ENCODE data around the gene SGCE.

The SGCE gene

DNA sequence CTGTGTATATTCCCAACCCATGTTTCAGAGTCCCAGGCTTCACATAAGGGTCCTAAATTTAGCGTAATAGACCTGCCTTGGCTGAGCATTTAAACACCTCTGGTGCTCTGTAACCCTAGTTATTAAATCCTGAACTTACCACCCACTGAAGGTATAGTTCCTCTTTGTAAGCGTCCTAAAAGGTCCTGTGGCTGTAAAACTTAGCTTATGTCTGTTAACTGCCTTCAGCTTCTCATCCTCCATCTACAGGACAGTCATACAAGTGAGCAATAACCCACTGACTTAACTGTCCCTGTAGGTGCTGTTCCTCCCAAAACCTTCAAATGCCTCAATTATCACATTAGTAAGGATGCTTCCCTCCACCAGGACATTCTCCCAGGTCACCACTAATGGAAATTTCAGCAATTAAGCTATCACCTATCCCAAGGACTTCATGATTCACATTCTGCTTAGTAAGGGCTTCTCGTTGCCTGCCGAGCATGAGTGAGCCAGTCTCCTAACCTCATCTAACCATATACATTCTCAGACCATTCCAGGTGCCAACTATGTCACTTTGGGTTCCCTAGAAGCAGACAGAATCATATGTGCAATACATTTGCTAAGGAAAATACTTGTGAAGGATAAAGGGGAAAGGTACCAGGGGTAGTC, 90.6 kb downstream of the SGCE start:
- no peak for DNase-seq

DNA sequence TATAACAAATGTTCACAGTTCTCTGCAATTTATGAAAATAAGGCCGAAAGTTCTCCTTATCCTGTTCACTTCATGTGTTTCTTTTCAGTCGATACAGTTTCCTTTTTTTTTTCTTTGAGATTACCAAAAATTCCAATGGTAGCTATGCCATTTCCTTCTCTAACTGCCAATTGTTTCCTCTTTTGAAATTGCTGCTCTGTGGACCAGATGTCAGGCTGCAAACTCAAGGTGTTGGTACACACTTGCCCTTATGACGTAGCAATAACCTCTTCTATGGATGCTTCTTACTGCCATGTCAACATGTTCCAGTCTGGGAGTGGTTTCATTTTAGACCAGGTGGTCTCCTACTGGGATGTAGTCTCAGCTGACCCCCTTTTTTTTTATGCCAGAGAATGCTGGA, 93.4 kb downstream of the SGCE start:
- DNase-seq, result no peak

DNA sequence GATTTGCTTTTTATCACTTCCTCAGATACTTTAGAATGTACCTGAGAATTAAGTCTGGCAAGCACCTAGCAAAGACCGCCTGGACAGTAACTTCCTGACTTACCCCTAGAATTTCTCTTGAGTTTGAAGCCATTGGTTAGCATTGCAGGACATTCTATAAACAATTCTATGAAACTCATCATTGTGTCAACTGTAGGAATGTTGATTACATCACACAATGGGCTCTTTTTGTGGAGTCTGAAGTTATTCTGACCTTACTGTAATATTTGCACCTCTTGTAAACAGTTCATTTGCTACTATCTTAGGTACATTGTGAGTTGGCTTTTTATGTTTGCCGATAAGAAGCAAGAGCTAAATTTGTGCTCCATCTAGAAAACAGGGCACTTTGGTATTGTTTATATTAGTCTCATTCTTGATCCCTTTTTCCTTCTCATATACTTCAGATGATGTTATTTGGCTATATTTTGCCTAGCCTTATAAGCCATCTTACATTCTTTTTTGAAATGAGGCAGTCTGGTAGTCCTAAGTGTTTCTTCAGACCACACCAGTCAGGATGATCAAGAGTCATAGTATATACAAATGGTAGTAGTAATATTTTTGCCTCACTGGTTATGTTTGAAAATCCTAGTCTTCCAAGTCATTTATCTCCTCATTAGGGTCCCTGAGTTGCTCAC, 94.0 kb downstream of the SGCE start:
- no peak for DNase-seq

DNA sequence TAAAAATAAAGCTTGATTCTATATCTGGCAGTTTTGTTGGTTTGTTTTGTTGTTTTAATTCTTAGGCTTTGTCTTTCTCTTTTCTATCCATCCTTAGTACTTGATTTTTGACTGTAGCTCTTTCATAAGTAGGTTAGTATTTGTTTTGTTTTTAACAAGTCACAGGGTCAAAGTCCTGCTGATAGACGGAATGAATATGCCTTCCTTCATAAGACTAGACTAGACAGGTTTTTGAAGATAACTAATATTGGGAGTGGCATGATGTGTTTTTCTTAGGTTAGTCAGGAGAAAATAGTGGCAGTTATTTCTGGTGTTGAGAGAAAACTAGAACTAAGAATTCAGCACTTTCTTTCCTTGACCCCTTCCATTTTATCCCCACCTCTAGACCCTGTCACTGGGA, 96.0 kb downstream of the SGCE start:
- no peak for DNase-seq

DNA sequence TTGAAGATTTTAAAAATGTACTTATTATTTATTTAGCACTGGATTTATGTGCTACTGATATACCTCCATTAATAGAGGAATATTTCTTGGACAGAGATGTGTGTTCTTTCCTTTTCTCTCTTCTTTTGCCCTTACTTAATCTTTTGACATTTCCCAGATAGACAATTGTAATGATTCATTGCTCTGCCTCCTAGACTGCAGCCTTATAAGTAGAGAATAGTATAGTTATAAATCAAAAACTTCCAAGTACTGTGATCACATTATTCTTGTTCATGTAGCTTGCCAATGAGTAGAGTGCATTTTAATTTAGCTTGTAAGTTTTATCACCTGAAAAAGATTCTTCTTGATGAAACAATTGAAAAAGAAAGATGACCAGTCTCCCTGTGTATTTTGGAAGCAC, 98.7 kb downstream of the SGCE start:
- no peak for DNase-seq

DNA sequence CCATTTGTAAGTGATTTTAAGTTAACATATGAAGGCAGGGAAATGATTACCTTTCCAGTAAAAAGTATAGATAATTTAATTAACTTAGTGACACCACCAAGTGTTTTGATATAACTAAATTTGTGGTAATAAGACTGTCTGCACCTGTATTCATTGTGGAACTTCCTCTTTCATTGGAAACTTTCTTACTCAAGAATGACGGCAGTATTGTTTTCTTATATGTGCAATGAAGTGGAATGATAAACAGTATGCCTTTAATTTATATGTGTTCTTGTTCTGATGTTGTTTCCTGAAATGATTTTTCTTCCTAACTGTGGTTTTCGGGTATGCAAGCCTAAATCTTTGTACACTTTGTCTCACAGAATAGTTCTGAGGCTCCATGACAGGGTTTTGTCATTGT, 99.9 kb downstream of the SGCE start:
- DNase-seq, result no peak

DNA sequence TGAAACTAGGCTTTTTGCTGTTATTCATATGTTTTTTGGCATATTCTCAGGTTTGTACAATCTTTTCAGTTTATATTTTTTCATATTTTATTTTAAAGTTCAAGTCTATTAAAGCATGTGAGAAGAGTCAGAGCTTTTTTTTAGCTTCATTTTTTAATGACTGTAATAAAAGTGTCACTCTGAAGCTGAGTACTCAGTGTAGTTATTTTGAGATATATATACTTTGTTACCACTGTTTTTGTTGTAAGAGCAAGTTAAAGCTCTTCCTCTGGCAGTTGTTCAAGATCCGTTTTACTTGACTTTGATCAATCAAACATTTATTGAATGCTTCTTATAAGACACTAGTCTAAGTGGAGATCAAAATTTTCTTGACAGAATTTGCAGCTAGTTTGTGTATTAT, 108.8 kb downstream of the SGCE start:
- DNase-seq, result no peak

DNA sequence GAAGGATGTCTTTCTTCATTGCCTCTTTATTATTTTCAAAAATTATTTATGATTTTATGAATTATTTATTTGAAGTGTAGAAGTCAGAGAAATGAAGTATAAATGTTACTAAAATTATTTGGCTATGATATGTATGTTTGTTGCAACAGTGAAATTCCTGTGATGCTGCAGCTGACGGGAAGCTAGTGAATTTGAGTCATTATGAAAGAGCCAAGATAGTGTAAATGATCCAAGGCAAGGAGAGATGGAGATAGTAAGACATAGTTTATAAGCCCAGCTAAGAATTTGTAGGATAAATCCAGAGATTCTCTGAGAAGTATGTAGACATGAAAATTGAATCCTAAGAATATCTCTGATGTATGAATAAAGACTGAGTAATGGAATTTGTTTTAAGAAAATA, 115.5 kb downstream of the SGCE start:
- no peak for DNase-seq
